ENCODE results near the gene TPPP2. TPM values are rescaled to one million over a fixed set of nuclear protein-coding genes. Genes with fewer than 3 reads are reported as not detected.

Gene TPPP2
- total RNA-seq, 1 experiment from 2014 or later, result not detected

- ATAC-seq, result no peak
- Histone ChIP-seq H3K27me3 (ENCODE audit: low read length) (peaks cover 18% of the 10 kb centered on the region), H3K9ac (ENCODE audit: low read length) (no peak overlapping the region), H3K4me1 (ENCODE audit: insufficient read depth, low read length) (no peaks in the 10 kb centered on the region), H3K9me3 (ENCODE audit: low read length) (no peaks in the 10 kb centered on the region), H3K36me3 (ENCODE audit: low read depth, low read length) (no peaks in the 10 kb centered on the region), H3K4me2 (ENCODE audit: low read length) (no peak overlapping the region), H3F3A (ENCODE audit: low read length, unreplicated experiment) (no peaks in the 10 kb centered on the region), H4K20me1 (ENCODE audit: low read length) (no peaks in the 10 kb centered on the region), H3K4me3 (ENCODE audit: low read length) (no peak overlapping the region), H2AFZ (ENCODE audit: low read length) (no peak overlapping the region), H3K27ac (ENCODE audit: low read length) (no peak overlapping the region), H3K9me2 (replicated peaks; ENCODE audit: low read length) (no peaks in the 10 kb centered on the region), H3K79me2 (ENCODE audit: low read length) (no peaks in the 10 kb centered on the region)
- TF ChIP-seq EZH2phosphoT487 (IDR thresholded peaks at IDR 0.05; ENCODE audit: borderline replicate concordance, low read length) (no peak), EZH2 (IDR thresholded peaks at IDR 0.05; ENCODE audit: low read length, unreplicated experiment) (no peak)
- TF ChIP-seq, protein P1, sequence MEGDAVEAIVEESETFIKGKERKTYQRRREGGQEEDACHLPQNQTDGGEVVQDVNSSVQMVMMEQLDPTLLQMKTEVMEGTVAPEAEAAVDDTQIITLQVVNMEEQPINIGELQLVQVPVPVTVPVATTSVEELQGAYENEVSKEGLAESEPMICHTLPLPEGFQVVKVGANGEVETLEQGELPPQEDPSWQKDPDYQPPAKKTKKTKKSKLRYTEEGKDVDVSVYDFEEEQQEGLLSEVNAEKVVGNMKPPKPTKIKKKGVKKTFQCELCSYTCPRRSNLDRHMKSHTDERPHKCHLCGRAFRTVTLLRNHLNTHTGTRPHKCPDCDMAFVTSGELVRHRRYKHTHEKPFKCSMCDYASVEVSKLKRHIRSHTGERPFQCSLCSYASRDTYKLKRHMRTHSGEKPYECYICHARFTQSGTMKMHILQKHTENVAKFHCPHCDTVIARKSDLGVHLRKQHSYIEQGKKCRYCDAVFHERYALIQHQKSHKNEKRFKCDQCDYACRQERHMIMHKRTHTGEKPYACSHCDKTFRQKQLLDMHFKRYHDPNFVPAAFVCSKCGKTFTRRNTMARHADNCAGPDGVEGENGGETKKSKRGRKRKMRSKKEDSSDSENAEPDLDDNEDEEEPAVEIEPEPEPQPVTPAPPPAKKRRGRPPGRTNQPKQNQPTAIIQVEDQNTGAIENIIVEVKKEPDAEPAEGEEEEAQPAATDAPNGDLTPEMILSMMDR (conservative IDR thresholded peaks at IDR 0.05; ENCODE audit: low read depth, low read length), result no peak
- POLR2A ChIA-PET (ENCODE audit: unreplicated experiment), result no interaction called here
- BruUV-seq (replicated peaks), result no TSS peak
- DNase-seq, result no peak
- CTCF ChIA-PET, result no interaction called here
- intact Hi-C loops (cut with micrococcal nuclease), result no loop called here
Observed at GRCh38 chr14:21075719-21076437, 45.9 kb downstream of the TPPP2 start.

DNA sequence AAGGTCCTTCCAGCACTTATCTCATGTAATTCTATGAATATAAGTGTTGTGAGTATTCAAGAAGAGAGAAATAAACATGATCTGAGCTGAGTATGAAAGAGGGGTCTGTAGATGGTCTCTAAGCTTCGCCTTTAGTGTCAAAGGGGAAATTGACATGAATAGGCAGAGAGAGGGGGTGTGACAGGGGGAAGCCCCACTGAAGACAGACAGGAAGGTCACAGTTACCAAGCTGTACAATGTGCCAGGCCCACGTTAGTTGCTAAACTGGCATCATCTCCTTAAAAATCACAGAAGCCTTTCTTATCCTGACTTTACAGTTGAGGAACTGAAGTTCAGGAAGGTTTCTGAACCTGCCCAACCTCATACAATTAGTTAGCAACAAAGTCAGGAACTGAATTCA is 47.7 kb downstream of the TPPP2 start:
- no peak overlapping the region for H3K9ac ChIP-seq (ENCODE audit: low read length)
- ChIA-PET POLR2A (ENCODE audit: unreplicated experiment) (no interaction called here), CTCF (no interaction called here)

DNA sequence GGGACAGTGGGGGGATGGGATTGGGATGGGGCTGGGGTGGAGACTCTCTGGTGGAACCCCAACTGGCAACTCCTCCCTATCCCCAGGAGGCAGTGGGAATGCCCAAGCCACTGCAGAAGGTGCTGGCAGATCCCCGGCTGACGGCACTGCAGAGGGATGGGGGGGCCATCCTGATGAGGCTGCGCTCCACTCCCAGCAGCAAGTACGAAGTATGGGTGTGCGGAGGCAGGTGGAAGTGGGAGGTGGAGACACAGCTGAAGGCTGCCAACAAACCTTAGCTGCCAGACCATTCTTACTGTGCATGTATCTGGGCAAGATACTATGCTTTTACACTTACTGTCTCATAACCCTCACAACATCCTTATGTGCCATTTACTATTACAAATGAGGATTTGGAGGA is 48.3 kb downstream of the TPPP2 start:
- Histone ChIP-seq H3K79me2 (ENCODE audit: low read length) (no peaks in the 10 kb centered on the region), H3K9me2 (replicated peaks; ENCODE audit: low read length) (no peaks in the 10 kb centered on the region), H3K4me3 (ENCODE audit: low read length) (no peak overlapping the region), H3K36me3 (ENCODE audit: low read depth, low read length) (no peaks in the 10 kb centered on the region), H2AFZ (ENCODE audit: low read length) (no peak overlapping the region), H3F3A (ENCODE audit: low read length, unreplicated experiment) (no peaks in the 10 kb centered on the region), H3K4me1 (ENCODE audit: insufficient read depth, low read length) (no peaks in the 10 kb centered on the region), H3K27ac (ENCODE audit: low read length) (no peak overlapping the region), H3K27me3 (ENCODE audit: low read length) (peaks cover 7% of the 10 kb centered on the region; the same call in 1 of the 2 replicates), H3K9ac (ENCODE audit: low read length) (no peak overlapping the region), H3K4me2 (ENCODE audit: low read length) (no peak overlapping the region), H3K9me3 (ENCODE audit: low read length) (no peaks in the 10 kb centered on the region), H4K20me1 (ENCODE audit: low read length) (no peaks in the 10 kb centered on the region)
- DNase-seq (no peak), ATAC-seq (no peak)
- ChIA-PET CTCF (no interaction called here), POLR2A (ENCODE audit: unreplicated experiment) (no interaction called here)
- intact Hi-C loops (cut with micrococcal nuclease), result no loop called here
- no peak for TF ChIP-seq EZH2phosphoT487 (IDR thresholded peaks at IDR 0.05; ENCODE audit: borderline replicate concordance, low read length)
- TF ChIP-seq EZH2 (IDR thresholded peaks at IDR 0.05; ENCODE audit: low read length, unreplicated experiment), result no peak
- TF ChIP-seq, protein P1 (conservative IDR thresholded peaks at IDR 0.05; ENCODE audit: low read depth, low read length), result no peak
- BruUV-seq (replicated peaks), result no TSS peak

More for the DNA sequence above, 47.7 kb downstream of the TPPP2 start:
- H3F3A ChIP-seq (ENCODE audit: low read length, unreplicated experiment), result no peaks in the 10 kb centered on the region
- intact Hi-C loops (cut with micrococcal nuclease), result no loop called here
- BruUV-seq (replicated peaks), result no TSS peak
- H3K27me3 ChIP-seq (ENCODE audit: low read length), result peaks cover 7% of the 10 kb centered on the region; the same call in 1 of the 2 replicates
- no peak overlapping the region for H3K4me3 ChIP-seq (ENCODE audit: low read length)
- no peaks in the 10 kb centered on the region for H3K9me2 ChIP-seq (replicated peaks; ENCODE audit: low read length)
- H3K9me3 ChIP-seq (ENCODE audit: low read length), result no peaks in the 10 kb centered on the region
- no peak overlapping the region for H3K4me2 ChIP-seq (ENCODE audit: low read length)
- H3K36me3 ChIP-seq (ENCODE audit: low read depth, low read length), result no peaks in the 10 kb centered on the region
- no peak overlapping the region for H3K27ac ChIP-seq (ENCODE audit: low read length)
- no peaks in the 10 kb centered on the region for H3K79me2 ChIP-seq (ENCODE audit: low read length)
- TF ChIP-seq, protein P1 (conservative IDR thresholded peaks at IDR 0.05; ENCODE audit: low read depth, low read length), result no peak
- no peak for TF ChIP-seq EZH2 (IDR thresholded peaks at IDR 0.05; ENCODE audit: low read length, unreplicated experiment)
- TF ChIP-seq EZH2phosphoT487 (IDR thresholded peaks at IDR 0.05; ENCODE audit: borderline replicate concordance, low read length), result no peak
- no peak overlapping the region for H2AFZ ChIP-seq (ENCODE audit: low read length)
- DNase-seq (no peak), ATAC-seq (no peak)
- no peaks in the 10 kb centered on the region for H3K4me1 ChIP-seq (ENCODE audit: insufficient read depth, low read length)
- no peaks in the 10 kb centered on the region for H4K20me1 ChIP-seq (ENCODE audit: low read length)
